ENCODE measurements around the gene MON1A.

MON1A gene

DNA sequence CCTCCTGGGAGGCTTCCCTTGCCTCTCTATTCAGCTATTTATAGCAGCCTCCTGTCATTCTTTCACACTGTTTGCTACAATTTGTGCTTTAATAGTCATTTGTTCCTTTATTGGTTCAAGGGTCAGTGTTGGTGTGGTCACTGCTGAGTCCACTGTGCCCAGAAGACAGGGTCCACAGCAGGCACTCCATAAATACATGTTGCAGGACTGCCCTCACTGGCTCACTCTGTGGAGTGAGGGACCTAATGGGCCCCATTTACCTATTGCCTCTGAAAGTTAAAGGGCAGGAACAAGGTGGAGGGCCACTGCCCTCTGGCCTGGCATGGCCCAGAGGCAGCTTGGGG lies 42.7 kb downstream of the MON1A start:
- no peak overlapping the region for H3K4me3 ChIP-seq (ENCODE audit: low read depth, low read length)
- H3K79me2 ChIP-seq (ENCODE audit: control insufficient read depth, insufficient read depth, low read length, unreplicated experiment) = no peaks in the 10 kb centered on the region
- no peak overlapping the region for H3K27ac ChIP-seq (ENCODE audit: low read depth, low read length)
- no peaks in the 10 kb centered on the region for H3K36me3 ChIP-seq (ENCODE audit: insufficient read depth, low read length)
- H3K4me1 ChIP-seq (ENCODE audit: control insufficient read depth, insufficient read depth, low read length, unreplicated experiment) = no peaks in the 10 kb centered on the region
- peaks cover 9% of the 10 kb centered on the region; the same call in 1 of the 2 replicates for H3K27me3 ChIP-seq (ENCODE audit: insufficient read depth, low read length)
- H2AFZ ChIP-seq (ENCODE audit: low read length, unreplicated experiment) = no peak overlapping the region

DNA sequence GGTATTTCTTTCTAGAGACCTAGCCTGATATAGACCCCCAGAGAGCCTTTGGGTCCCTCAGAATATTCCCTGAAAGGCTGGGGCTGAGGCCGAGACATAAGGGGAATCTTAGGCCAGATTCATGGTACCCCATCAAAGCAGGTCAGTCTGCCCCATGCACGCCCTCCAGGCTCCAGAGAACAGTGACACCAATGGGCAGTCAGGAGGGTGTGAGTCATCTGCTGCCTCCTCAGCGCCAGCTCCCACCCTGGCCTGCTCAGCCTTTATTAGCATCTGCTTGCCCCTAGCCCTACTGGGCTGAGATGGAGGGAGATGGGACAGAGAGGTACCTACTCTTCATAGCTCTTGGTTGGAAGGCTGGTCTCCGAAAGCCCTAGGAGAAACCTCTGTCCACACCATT lies 45.6 kb downstream of the MON1A start:
- no peak overlapping the region for H2AFZ ChIP-seq (ENCODE audit: low read length, unreplicated experiment)
- no peak overlapping the region for H3K27ac ChIP-seq (ENCODE audit: low read depth, low read length)
- no peaks in the 10 kb centered on the region for H3K79me2 ChIP-seq (ENCODE audit: control insufficient read depth, insufficient read depth, low read length, unreplicated experiment)
- H3K36me3 ChIP-seq (ENCODE audit: insufficient read depth, low read length) = no peaks in the 10 kb centered on the region
- H3K27me3 ChIP-seq (ENCODE audit: insufficient read depth, low read length) = peaks cover 15% of the 10 kb centered on the region
- H3K4me1 ChIP-seq (ENCODE audit: control insufficient read depth, insufficient read depth, low read length, unreplicated experiment) = no peaks in the 10 kb centered on the region
- H3K4me3 ChIP-seq (ENCODE audit: low read depth, low read length) = no peak overlapping the region

DNA sequence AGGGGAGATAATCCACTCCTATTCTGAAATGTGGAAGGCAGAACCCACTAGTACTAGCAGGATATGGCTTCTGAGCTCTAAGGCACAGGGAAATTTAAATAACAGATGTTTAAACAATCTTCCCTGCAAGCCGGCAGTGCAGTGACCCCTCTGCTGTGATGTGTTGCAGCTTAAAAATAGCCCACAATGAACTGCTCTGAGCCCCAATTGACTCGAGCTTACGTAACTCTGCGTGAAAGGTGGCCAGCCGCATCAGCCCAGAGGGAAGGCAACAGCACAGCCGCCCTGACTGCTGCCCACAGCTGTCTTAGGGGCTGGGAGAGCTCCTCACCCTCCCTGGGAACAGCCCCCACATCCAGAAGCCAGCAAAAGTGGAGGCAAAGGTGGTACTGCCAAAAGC lies 47.4 kb downstream of the MON1A start:
- Histone ChIP-seq H2AFZ (ENCODE audit: low read length, unreplicated experiment) (no peak overlapping the region), H3K36me3 (ENCODE audit: insufficient read depth, low read length) (no peaks in the 10 kb centered on the region), H3K4me1 (ENCODE audit: control insufficient read depth, insufficient read depth, low read length, unreplicated experiment) (no peaks in the 10 kb centered on the region), H3K27me3 (ENCODE audit: insufficient read depth, low read length) (peaks cover 15% of the 10 kb centered on the region), H3K4me3 (ENCODE audit: low read depth, low read length) (no peak overlapping the region), H3K27ac (ENCODE audit: low read depth, low read length) (no peak overlapping the region), H3K79me2 (ENCODE audit: control insufficient read depth, insufficient read depth, low read length, unreplicated experiment) (no peaks in the 10 kb centered on the region)

DNA sequence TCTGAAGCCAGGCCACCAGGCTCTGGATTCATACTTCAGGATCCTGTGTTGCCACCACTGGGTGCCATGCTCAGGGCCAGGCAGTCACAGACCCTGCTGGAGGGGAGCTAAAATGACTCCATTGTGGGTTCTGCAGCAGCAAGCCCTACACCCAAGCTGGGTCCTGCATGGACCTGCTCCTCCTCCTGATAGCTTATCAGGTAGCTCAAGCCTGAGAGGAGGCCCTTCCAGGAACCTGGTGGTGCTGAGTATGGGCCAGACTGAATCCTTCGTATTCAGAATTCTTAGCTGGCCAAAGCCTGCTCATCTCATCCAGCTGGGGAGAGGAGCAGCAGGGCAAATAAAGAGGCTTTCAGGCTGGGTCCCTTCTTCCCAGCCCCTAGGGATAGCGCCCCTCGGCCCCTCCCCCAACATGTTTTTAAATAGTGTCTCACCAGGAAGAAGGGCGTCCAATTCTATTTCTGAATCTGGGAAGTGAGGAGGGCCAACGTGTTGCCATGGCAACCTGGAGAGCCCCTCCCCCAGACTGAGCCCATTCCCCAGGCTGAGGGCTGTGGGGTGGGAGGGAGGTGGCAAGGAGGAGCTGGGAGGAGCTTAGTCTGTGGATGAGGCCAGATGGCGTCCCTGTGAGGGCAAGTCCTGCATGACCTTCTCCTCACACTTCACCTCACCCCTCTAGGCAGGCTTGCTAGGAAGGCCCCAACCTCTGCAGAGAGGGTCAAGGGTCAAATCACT lies 48.9 kb downstream of the MON1A start:
- H3K27me3 ChIP-seq (ENCODE audit: insufficient read depth, low read length) = peaks cover 15% of the 10 kb centered on the region
- no peaks in the 10 kb centered on the region for H3K36me3 ChIP-seq (ENCODE audit: insufficient read depth, low read length)
- no peak overlapping the region for H3K27ac ChIP-seq (ENCODE audit: low read depth, low read length)
- no peak overlapping the region for H3K4me3 ChIP-seq (ENCODE audit: low read depth, low read length)
- no peaks in the 10 kb centered on the region for H3K4me1 ChIP-seq (ENCODE audit: control insufficient read depth, insufficient read depth, low read length, unreplicated experiment)
- H3K79me2 ChIP-seq (ENCODE audit: control insufficient read depth, insufficient read depth, low read length, unreplicated experiment) = no peaks in the 10 kb centered on the region
- H2AFZ ChIP-seq (ENCODE audit: low read length, unreplicated experiment) = no peak overlapping the region

DNA sequence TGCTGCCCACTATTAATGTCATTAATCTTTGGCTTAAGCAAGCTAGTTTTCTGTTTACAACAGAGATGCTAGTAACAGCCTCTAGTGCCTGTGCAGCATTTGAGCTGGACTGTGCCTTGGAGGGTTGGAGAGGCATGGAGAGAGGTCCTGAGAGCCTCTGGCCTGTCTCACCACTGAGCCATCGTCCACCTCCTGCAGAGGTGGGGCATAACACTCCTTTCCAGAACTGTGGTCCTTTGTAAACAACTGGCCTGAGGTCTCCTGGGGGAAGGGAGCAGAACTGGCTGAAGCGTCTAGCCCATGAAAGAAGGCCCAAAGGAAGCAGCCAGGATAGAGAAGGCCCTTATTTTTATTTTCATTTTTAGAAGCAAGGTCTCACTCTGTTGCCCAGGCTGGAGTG lies 49.9 kb downstream of the MON1A start:
- H3K36me3 ChIP-seq (ENCODE audit: insufficient read depth, low read length) = no peaks in the 10 kb centered on the region
- no peaks in the 10 kb centered on the region for H3K79me2 ChIP-seq (ENCODE audit: control insufficient read depth, insufficient read depth, low read length, unreplicated experiment)
- peaks cover 15% of the 10 kb centered on the region for H3K27me3 ChIP-seq (ENCODE audit: insufficient read depth, low read length)
- no peak overlapping the region for H2AFZ ChIP-seq (ENCODE audit: low read length, unreplicated experiment)
- no peaks in the 10 kb centered on the region for H3K4me1 ChIP-seq (ENCODE audit: control insufficient read depth, insufficient read depth, low read length, unreplicated experiment)
- no peak overlapping the region for H3K27ac ChIP-seq (ENCODE audit: low read depth, low read length)
- H3K4me3 ChIP-seq (ENCODE audit: low read depth, low read length) = no peak overlapping the region

DNA sequence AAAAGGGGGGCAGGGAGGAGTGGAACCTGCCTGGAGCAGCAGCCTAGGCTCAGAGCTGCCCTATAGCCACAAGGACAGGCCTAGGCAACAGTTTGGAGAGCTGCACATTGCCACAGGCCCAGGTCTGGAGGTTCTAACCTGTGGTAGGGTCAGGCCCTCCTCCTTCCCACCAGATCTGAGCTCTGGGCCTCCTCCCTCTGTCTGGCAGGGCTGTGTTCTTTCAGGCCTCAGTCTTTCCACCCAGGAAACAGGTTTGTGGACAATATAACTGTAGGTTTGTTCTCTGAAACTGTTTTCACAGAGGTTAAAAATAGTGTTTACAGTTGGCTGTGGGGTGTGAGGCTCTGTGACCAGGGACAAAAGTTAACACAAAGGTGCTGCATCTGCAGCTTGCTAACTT lies 50.9 kb downstream of the MON1A start:
- Histone ChIP-seq H3K79me2 (ENCODE audit: control insufficient read depth, insufficient read depth, low read length, unreplicated experiment) (no peaks in the 10 kb centered on the region), H3K27me3 (ENCODE audit: insufficient read depth, low read length) (peaks cover 15% of the 10 kb centered on the region), H2AFZ (ENCODE audit: low read length, unreplicated experiment) (no peak overlapping the region), H3K27ac (ENCODE audit: low read depth, low read length) (no peak overlapping the region), H3K36me3 (ENCODE audit: insufficient read depth, low read length) (no peaks in the 10 kb centered on the region), H3K4me1 (ENCODE audit: control insufficient read depth, insufficient read depth, low read length, unreplicated experiment) (no peaks in the 10 kb centered on the region), H3K4me3 (ENCODE audit: low read depth, low read length) (no peak overlapping the region)

DNA sequence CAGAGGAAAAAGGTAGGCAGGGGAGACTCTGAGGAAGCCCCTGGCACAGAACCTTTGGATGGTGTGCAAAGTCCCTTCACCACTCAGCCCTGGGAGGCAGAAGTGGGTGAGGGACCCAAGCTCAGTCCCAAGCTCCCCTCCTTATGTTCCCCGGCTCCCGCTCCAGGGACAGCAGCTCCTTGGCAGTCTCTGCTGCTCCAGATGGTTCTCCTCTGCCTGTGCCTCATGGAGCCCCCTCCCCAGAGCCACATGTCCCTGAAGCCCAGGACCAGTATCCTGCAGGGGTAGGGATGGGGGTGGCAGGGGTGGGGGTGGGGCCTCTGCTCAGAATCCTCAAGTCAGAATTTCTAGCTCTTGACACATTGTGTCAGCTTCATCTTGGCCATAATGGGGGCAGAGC lies 51.9 kb downstream of the MON1A start:
- peaks cover 15% of the 10 kb centered on the region for H3K27me3 ChIP-seq (ENCODE audit: insufficient read depth, low read length)
- no peak overlapping the region for H2AFZ ChIP-seq (ENCODE audit: low read length, unreplicated experiment)
- H3K36me3 ChIP-seq (ENCODE audit: insufficient read depth, low read length) = no peaks in the 10 kb centered on the region
- H3K79me2 ChIP-seq (ENCODE audit: control insufficient read depth, insufficient read depth, low read length, unreplicated experiment) = no peaks in the 10 kb centered on the region
- no peaks in the 10 kb centered on the region for H3K4me1 ChIP-seq (ENCODE audit: control insufficient read depth, insufficient read depth, low read length, unreplicated experiment)
- H3K27ac ChIP-seq (ENCODE audit: low read depth, low read length) = no peak overlapping the region
- H3K4me3 ChIP-seq (ENCODE audit: low read depth, low read length) = no peak overlapping the region

DNA sequence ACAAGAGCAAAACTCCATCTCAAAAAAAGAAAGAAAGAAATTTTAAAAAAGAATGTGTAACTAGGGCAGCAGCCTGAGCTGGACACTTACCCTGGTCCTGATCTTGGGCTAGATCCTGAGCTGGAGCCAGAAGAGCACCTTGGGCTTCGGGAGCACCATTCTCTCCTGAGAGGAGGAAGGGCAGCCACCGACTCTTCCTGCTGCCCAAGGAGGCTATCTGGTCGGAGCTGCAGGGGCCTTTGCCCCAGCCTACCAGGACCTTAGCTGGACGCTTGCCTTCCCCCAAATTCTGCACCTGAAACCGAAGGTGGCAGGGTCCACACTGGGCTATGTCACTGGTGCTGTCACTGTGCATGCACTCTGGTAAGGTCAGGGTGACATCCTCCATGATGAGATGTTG lies 53.0 kb downstream of the MON1A start:
- H3K4me3 ChIP-seq (ENCODE audit: low read depth, low read length) = no peak overlapping the region
- H3K36me3 ChIP-seq (ENCODE audit: insufficient read depth, low read length) = no peaks in the 10 kb centered on the region
- no peak overlapping the region for H3K27ac ChIP-seq (ENCODE audit: low read depth, low read length)
- H3K79me2 ChIP-seq (ENCODE audit: control insufficient read depth, insufficient read depth, low read length, unreplicated experiment) = no peaks in the 10 kb centered on the region
- H3K27me3 ChIP-seq (ENCODE audit: insufficient read depth, low read length) = peaks cover 7% of the 10 kb centered on the region
- no peaks in the 10 kb centered on the region for H3K4me1 ChIP-seq (ENCODE audit: control insufficient read depth, insufficient read depth, low read length, unreplicated experiment)
- H2AFZ ChIP-seq (ENCODE audit: low read length, unreplicated experiment) = no peak overlapping the region

DNA sequence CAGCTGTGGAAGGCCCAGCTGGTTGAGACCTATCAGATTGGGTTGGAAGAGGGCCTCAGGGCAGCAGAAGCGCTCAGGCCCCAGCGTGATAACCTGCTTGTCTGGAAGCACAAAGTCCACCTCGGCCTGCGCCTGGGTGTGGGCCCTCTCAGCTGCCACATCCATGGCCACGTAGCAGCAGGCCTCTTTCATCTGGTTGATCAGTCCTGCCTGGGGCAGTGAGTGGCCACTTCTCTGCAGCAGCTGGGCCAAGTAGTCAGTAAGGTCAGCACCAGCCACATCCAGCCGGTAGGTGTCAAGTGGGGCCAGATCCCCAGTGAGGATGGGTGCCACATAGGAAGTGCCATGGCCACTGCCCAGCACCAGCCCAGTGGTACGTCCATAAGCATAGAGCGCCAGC lies 56.0 kb downstream of the MON1A start:
- Histone ChIP-seq H3K4me3 (ENCODE audit: low read depth, low read length) (no peak overlapping the region), H3K27me3 (ENCODE audit: insufficient read depth, low read length) (peaks cover 34% of the 10 kb centered on the region), H3K36me3 (ENCODE audit: insufficient read depth, low read length) (no peaks in the 10 kb centered on the region), H3K27ac (ENCODE audit: low read depth, low read length) (no peak overlapping the region), H3K4me1 (ENCODE audit: control insufficient read depth, insufficient read depth, low read length, unreplicated experiment) (no peaks in the 10 kb centered on the region), H2AFZ (ENCODE audit: low read length, unreplicated experiment) (no peak overlapping the region), H3K79me2 (ENCODE audit: control insufficient read depth, insufficient read depth, low read length, unreplicated experiment) (no peaks in the 10 kb centered on the region)

DNA sequence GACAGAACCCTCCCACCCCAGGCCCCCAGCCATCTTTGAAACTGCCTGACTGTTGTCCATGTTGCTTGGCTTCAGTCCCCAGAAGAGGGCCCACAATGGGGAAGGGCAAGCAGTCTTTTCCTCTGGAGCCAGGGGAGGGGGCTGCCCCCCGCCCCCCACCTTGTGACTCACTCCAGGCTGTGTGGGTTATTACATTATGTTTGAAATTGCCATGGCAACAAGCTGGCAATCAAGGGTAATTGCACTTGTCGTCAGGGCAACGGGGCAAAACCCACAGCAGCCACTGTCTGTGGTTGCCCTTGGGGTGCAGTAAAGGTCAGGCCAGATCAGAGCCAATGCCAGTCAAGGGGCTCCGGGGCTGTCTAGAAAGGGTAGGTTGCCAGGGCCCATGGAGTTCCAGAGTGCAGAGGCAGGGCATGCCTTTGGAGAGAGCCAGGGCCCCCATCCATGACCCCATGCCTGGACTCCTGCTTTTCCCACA lies 56.8 kb downstream of the MON1A start:
- Histone ChIP-seq H3K27ac (ENCODE audit: low read depth, low read length) (no peak overlapping the region), H3K79me2 (ENCODE audit: control insufficient read depth, insufficient read depth, low read length, unreplicated experiment) (no peaks in the 10 kb centered on the region), H3K4me1 (ENCODE audit: control insufficient read depth, insufficient read depth, low read length, unreplicated experiment) (no peaks in the 10 kb centered on the region), H3K27me3 (ENCODE audit: insufficient read depth, low read length) (peaks cover 42% of the 10 kb centered on the region), H3K36me3 (ENCODE audit: insufficient read depth, low read length) (no peaks in the 10 kb centered on the region), H3K4me3 (ENCODE audit: low read depth, low read length) (no peak overlapping the region), H2AFZ (ENCODE audit: low read length, unreplicated experiment) (no peak overlapping the region)

DNA sequence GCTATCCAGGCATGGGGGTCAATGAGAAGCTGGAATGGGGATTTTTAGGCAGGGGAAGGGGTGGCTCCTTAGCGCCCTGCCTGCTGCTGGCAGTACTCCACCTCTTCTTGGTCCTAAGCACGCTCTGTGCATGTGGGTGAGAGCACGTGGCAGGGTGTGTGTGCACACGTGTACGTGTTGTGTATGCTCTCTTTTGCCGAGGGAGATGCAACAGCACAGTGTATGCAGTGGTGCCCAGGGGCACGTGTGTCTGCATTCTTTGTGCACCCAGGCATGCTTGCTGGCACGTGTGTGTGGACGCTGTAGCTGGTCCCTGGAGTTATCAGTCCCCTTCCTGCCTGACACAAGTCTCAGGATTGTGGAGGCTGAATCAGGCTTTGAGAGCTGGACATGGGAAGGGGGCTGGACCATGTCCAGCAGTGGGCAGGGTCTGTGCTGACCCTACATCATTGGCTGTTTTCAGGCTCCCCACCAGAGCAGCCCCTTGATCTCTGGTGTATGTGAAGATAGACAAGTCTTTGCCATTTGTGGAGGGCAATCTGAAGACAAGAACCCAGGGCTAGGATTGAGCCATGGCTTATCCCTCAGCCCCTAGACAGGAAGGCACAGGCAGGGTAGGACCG lies 58.0 kb downstream of the MON1A start:
- Histone ChIP-seq H3K27ac (ENCODE audit: low read depth, low read length) (no peak overlapping the region), H2AFZ (ENCODE audit: low read length, unreplicated experiment) (no peak overlapping the region), H3K27me3 (ENCODE audit: insufficient read depth, low read length) (peaks cover 49% of the 10 kb centered on the region), H3K4me3 (ENCODE audit: low read depth, low read length) (no peak overlapping the region), H3K36me3 (ENCODE audit: insufficient read depth, low read length) (no peaks in the 10 kb centered on the region), H3K79me2 (ENCODE audit: control insufficient read depth, insufficient read depth, low read length, unreplicated experiment) (no peaks in the 10 kb centered on the region), H3K4me1 (ENCODE audit: control insufficient read depth, insufficient read depth, low read length, unreplicated experiment) (no peaks in the 10 kb centered on the region)

All from ACC112 (cell line).